SHP77 treated with DMSO at 0.1 percent for 48 hours (cell line): ENCODE measurements around the gene ALDH8A1.

Source experiments
- DNase-seq: peaks from one replicate; lab custom pipeline; 2025; lab: John Stamatoyannopoulos, UW

ALDH8A1 gene

GRCh38 chr6:134873500-134874388 is 76.2 kb downstream of the ALDH8A1 start:
- no peak for DNase-seq

GRCh38 chr6:134870677-134871498 is 79.0 kb downstream of the ALDH8A1 start:
- peak; percentile 47 for DNase-seq

GRCh38 chr6:134868812-134869211 is 81.1 kb downstream of the ALDH8A1 start:
- DNase-seq: no peak
